ENCODE results near the gene OSCAR.

The OSCAR gene

GRCh38 chr19:54094426-54095000 is 6.1 kb downstream of the OSCAR start:
- no peak for DNase-seq (ENCODE audit: low read depth)

GRCh38 chr19:54084410-54084809 is 16.2 kb downstream of the OSCAR start:
- no peak for DNase-seq (ENCODE audit: low read depth)

- DNase-seq (ENCODE audit: low read depth) = no peak
These were observed 19.6 kb downstream of the OSCAR start, which contains the start of gene TARM1 for GRCh38 chr19:54081032-54081431. Gene TARM1, minus strand, starts transcription at chr19:54081365. Its CDS starts 25 bp downstream, at chr19:54081340.

GRCh38 chr19:54077334-54077733 is 23.3 kb downstream of the OSCAR start:
- DNase-seq (ENCODE audit: low read depth) = no peak

GRCh38 chr19:54074851-54075250 is 25.8 kb downstream of the OSCAR start:
- DNase-seq (ENCODE audit: low read depth) = no peak

GRCh38 chr19:54073829-54074228 is 26.8 kb downstream of the OSCAR start:
- no peak for DNase-seq (ENCODE audit: low read depth)

- DNase-seq (ENCODE audit: low read depth) = no peak
These were observed 31.1 kb downstream of the OSCAR start for GRCh38 chr19:54069470-54069869.

- DNase-seq (ENCODE audit: low read depth) = no peak
These were observed 37.1 kb downstream of the OSCAR start, which contains the start of gene VSTM1 for GRCh38 chr19:54063350-54064116. Gene VSTM1, minus strand, starts transcription at chr19:54063897. Its CDS starts 120 bp downstream, at chr19:54063777.

GRCh38 chr19:54062643-54063042 is 38.0 kb downstream of the OSCAR start:
- DNase-seq (ENCODE audit: low read depth) = no peak

- no peak for DNase-seq (ENCODE audit: low read depth)
These were observed 53.0 kb downstream of the OSCAR start for GRCh38 chr19:54047616-54048015.

GRCh38 chr19:54045771-54046170 is 54.8 kb downstream of the OSCAR start:
- DNase-seq (ENCODE audit: low read depth) = no peak
